ENCODE data around the gene SERPINE1.

SERPINE1 gene

GRCh38 chr7:101186844-101187428 is 60.0 kb downstream of the SERPINE1 start:
- no peak for TF ChIP-seq ZNF792 (tag by site-specific recombination; IDR thresholded peaks at IDR 0.05)
- TF ChIP-seq ZNF223 (tag by site-specific recombination; IDR thresholded peaks at IDR 0.05): no peak
- TF ChIP-seq ZNF133 (tag by site-specific recombination; IDR thresholded peaks at IDR 0.05): no peak
- TF ChIP-seq ZNF335 (tag by site-specific recombination; conservative IDR thresholded peaks at IDR 0.05): peak; percentile 50
- no peak for TF ChIP-seq ZNF19 (tag by site-specific recombination; IDR thresholded peaks at IDR 0.05; ENCODE audit: low read depth)
- no peak for TF ChIP-seq ZNF184 (tag by site-specific recombination; IDR thresholded peaks at IDR 0.05)
- TF ChIP-seq ZNF114 (tag by site-specific recombination; IDR thresholded peaks at IDR 0.05): no peak
- TF ChIP-seq, protein P1, sequence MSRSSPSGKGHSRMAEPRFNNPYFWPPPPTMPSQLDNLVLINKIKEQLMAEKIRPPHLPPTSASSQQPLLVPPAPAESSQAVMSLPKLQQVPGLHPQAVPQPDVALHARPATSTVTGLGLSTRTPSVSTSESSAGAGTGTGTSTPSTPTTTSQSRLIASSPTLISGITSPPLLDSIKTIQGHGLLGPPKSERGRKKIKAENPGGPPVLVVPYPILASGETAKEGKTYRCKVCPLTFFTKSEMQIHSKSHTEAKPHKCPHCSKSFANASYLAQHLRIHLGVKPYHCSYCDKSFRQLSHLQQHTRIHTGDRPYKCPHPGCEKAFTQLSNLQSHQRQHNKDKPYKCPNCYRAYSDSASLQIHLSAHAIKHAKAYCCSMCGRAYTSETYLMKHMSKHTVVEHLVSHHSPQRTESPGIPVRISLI (tag by site-specific recombination; IDR thresholded peaks at IDR 0.05): peak; percentile 71; the same call in 1 of the 2 replicates
- TF ChIP-seq ZEB2 (tag by site-specific recombination; IDR thresholded peaks at IDR 0.05): no peak
- peak; percentile 26; the same call in 1 of the 2 replicates for TF ChIP-seq ZBTB17 (tag by site-specific recombination; IDR thresholded peaks at IDR 0.05)
- ChIA-PET POLR2A (interaction anchor here (0.6 kb wide), 3 partner anchors 18 to 137 kb away, joined by 3 to 5 read pairs (median 3); no protein-coding TSS in a partner anchor), CTCF (interaction anchor here (0.6 to 1.8 kb wide), 5 partner anchors 13 to 321 kb away, joined by 3 to 8 read pairs (median 3); no protein-coding TSS in a partner anchor)
- no peak overlapping the region for H3K4me3 ChIP-seq (ENCODE audit: low read depth, low read length)
- H3K36me3 ChIP-seq (ENCODE audit: control insufficient read depth in 2 of 2, insufficient read depth in 1 of 2, low read length in 2 of 2): no peaks in the 10 kb centered on the region
- H3K9me3 ChIP-seq (ENCODE audit: control insufficient read depth, insufficient read depth, low read depth, low read length): no peaks in the 10 kb centered on the region
- no peak overlapping the region for H3K27ac ChIP-seq (ENCODE audit: extremely low read depth, low read depth, low read length)
- no peaks in the 10 kb centered on the region for H3K4me1 ChIP-seq (ENCODE audit: control insufficient read depth, insufficient read depth, low read length)

Measured in HEK293 (cell line).